Skeletal muscle satellite cell (primary cell): ENCODE results near the gene GPC6.
"Not testable (repeated sequence)": the region's sequence is repeated elsewhere in the genome, so short reads cannot be mapped to it uniquely, and the experiment has no call there.

Source experiments
- H3K27me3 ChIP-seq: 2 replicates; pipeline ENCODE4 v1.7.0; 2013; ENCODE audit warnings: low read length; ENCODE audit not compliant: control insufficient read depth, insufficient read depth
- H3K36me3 ChIP-seq: 2 replicates; pipeline ENCODE4 v1.7.0; 2013; ENCODE audit warnings: mild to moderate bottlenecking, control low read depth, low read length; ENCODE audit not compliant: insufficient read depth
- H3K4me1 ChIP-seq: 2 replicates; pipeline ENCODE4 v1.7.0; 2013; ENCODE audit warnings: low read length; ENCODE audit not compliant: control insufficient read depth, insufficient read depth
- H3K4me2 ChIP-seq: 2 replicates; pipeline ENCODE4 v1.7.0; 2013; ENCODE audit warnings: mild to moderate bottlenecking, low read length
- H3K4me3 ChIP-seq: 2 replicates; pipeline ENCODE4 v1.7.0; 2013; ENCODE audit warnings: low read length
- H3K9ac ChIP-seq: 2 replicates; pipeline ENCODE4 v1.7.0; 2013; ENCODE audit warnings: mild to moderate bottlenecking, low read depth, low read length, moderate library complexity
- H3K9me3 ChIP-seq: replicated peaks from 2 replicates; pipeline ENCODE4 v1.7.0; 2013; ENCODE audit warnings: mild to moderate bottlenecking, control low read depth, low read length

Gene GPC6

GRCh38 chr13:93450761-93451160 lies 224.2 kb downstream of the GPC6 start:
- H3K4me2 ChIP-seq, result no peak overlapping the region
- H3K27me3 ChIP-seq, result no peaks in the 10 kb centered on the region
- no peaks in the 10 kb centered on the region for H3K36me3 ChIP-seq

GRCh38 chr13:93454676-93455235 lies 228.1 kb downstream of the GPC6 start:
- not testable (repeated sequence) for H3K4me3 ChIP-seq, H3K4me2 ChIP-seq, H3K9ac ChIP-seq, H3K36me3 ChIP-seq, H3K27me3 ChIP-seq, H3K9me3 ChIP-seq, H3K4me1 ChIP-seq

More at GRCh38 chr13:93450761-93451160, 224.2 kb downstream of the GPC6 start:
- Histone ChIP-seq H3K9ac (no peak overlapping the region), H3K9me3 (no peaks in the 10 kb centered on the region), H3K4me3 (no peak overlapping the region), H3K4me1 (no peaks in the 10 kb centered on the region)

- H3K4me3 ChIP-seq, result no peak overlapping the region
- H3K27me3 ChIP-seq, result no peaks in the 10 kb centered on the region
- H3K4me2 ChIP-seq, result no peak overlapping the region
- no peak overlapping the region for H3K9ac ChIP-seq
- H3K4me1 ChIP-seq, result no peaks in the 10 kb centered on the region
- no peaks in the 10 kb centered on the region for H3K36me3 ChIP-seq
- no peaks in the 10 kb centered on the region for H3K9me3 ChIP-seq
Observed at GRCh38 chr13:93455861-93456260, 229.3 kb downstream of the GPC6 start.

GRCh38 chr13:93460005-93460404 lies 233.4 kb downstream of the GPC6 start:
- Histone ChIP-seq H3K4me2 (no peak overlapping the region), H3K4me3 (no peak overlapping the region), H3K9me3 (no peaks in the 10 kb centered on the region), H3K4me1 (no peaks in the 10 kb centered on the region), H3K36me3 (no peaks in the 10 kb centered on the region), H3K9ac (no peak overlapping the region), H3K27me3 (no peaks in the 10 kb centered on the region)

GRCh38 chr13:93462151-93462550 lies 235.5 kb downstream of the GPC6 start:
- Histone ChIP-seq H3K4me2 (no peak overlapping the region), H3K9ac (no peak overlapping the region), H3K27me3 (no peaks in the 10 kb centered on the region), H3K9me3 (no peaks in the 10 kb centered on the region), H3K4me1 (no peaks in the 10 kb centered on the region), H3K36me3 (no peaks in the 10 kb centered on the region), H3K4me3 (no peak overlapping the region)

GRCh38 chr13:93466502-93467036 lies 240.0 kb downstream of the GPC6 start:
- Histone ChIP-seq H3K9me3 (no peaks in the 10 kb centered on the region), H3K27me3 (no peaks in the 10 kb centered on the region), H3K9ac (no peak overlapping the region), H3K36me3 (no peaks in the 10 kb centered on the region), H3K4me1 (no peaks in the 10 kb centered on the region), H3K4me3 (no peak overlapping the region), H3K4me2 (no peak overlapping the region)

GRCh38 chr13:93467175-93467574 lies 240.6 kb downstream of the GPC6 start:
- H3K9me3 ChIP-seq, result no peaks in the 10 kb centered on the region

GRCh38 chr13:93468433-93468832 lies 241.8 kb downstream of the GPC6 start:
- Histone ChIP-seq H3K4me1 (no peaks in the 10 kb centered on the region), H3K27me3 (no peaks in the 10 kb centered on the region), H3K36me3 (no peaks in the 10 kb centered on the region), H3K4me3 (no peak overlapping the region), H3K9ac (no peak overlapping the region), H3K9me3 (peaks cover 4% of the 10 kb centered on the region), H3K4me2 (no peak overlapping the region)

More at GRCh38 chr13:93467175-93467574, 240.6 kb downstream of the GPC6 start:
- Histone ChIP-seq H3K36me3 (no peaks in the 10 kb centered on the region), H3K4me1 (no peaks in the 10 kb centered on the region), H3K4me2 (no peak overlapping the region), H3K9ac (no peak overlapping the region), H3K4me3 (no peak overlapping the region), H3K27me3 (no peaks in the 10 kb centered on the region)

- no peak overlapping the region for H3K4me3 ChIP-seq
- no peaks in the 10 kb centered on the region for H3K36me3 ChIP-seq
- H3K9ac ChIP-seq, result no peak overlapping the region
- H3K27me3 ChIP-seq, result no peaks in the 10 kb centered on the region
- peaks cover 4% of the 10 kb centered on the region for H3K9me3 ChIP-seq
- peaks cover 17% of the 10 kb centered on the region for H3K4me1 ChIP-seq
- H3K4me2 ChIP-seq, result no peak overlapping the region
Observed at GRCh38 chr13:93472296-93472695, 245.7 kb downstream of the GPC6 start.

GRCh38 chr13:93472814-93473296 lies 246.2 kb downstream of the GPC6 start:
- H3K36me3 ChIP-seq, result no peaks in the 10 kb centered on the region
- peaks cover 4% of the 10 kb centered on the region for H3K9me3 ChIP-seq
- no peak overlapping the region for H3K4me2 ChIP-seq
- peaks cover 17% of the 10 kb centered on the region for H3K4me1 ChIP-seq
- H3K27me3 ChIP-seq, result no peaks in the 10 kb centered on the region
- H3K4me3 ChIP-seq, result no peak overlapping the region
- H3K9ac ChIP-seq, result no peak overlapping the region

- no peaks in the 10 kb centered on the region for H3K36me3 ChIP-seq
- no peaks in the 10 kb centered on the region for H3K27me3 ChIP-seq
- no peak overlapping the region for H3K4me2 ChIP-seq
- H3K4me3 ChIP-seq, result no peak overlapping the region
- H3K4me1 ChIP-seq, result peaks cover 17% of the 10 kb centered on the region
- H3K9me3 ChIP-seq, result peaks cover 4% of the 10 kb centered on the region
- no peak overlapping the region for H3K9ac ChIP-seq
Observed at GRCh38 chr13:93473441-93474270, 247.0 kb downstream of the GPC6 start.
